AG08396 (cell line): ENCODE data around the gene CTXN1.

Experiments
- DNase-seq: peaks from one replicate; pipeline ENCODE4 v3.0.0; 2012; ENCODE audit warnings: low spot score, mixed read lengths

The CTXN1 gene

GRCh38 chr19:7900401-7900870, 25.5 kb downstream of the CTXN1 start:
- DNase-seq: no peak

- DNase-seq: no peak
These were observed 26.1 kb downstream of the CTXN1 start for GRCh38 chr19:7899751-7900378.

DNA sequence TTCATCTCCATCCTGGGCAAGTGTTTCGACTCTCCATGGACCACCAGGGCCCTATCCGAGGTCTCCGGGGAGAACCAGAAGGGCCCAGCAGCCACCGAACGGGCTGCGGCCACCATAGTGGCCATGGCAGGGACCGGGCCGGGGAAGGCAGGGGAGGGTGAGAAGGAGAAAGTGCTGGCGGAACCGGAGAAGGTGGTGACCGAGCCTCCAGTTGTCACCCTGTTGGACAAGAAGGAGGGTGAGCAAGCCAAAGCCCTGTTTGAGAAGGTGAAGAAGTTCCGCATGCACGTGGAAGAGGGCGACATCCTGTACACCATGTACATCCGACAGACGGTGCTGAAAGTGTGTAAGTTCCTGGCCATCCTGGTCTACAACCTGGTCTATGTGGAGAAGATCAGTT, 27.0 kb downstream of the CTXN1 start:
- no peak for DNase-seq

DNA sequence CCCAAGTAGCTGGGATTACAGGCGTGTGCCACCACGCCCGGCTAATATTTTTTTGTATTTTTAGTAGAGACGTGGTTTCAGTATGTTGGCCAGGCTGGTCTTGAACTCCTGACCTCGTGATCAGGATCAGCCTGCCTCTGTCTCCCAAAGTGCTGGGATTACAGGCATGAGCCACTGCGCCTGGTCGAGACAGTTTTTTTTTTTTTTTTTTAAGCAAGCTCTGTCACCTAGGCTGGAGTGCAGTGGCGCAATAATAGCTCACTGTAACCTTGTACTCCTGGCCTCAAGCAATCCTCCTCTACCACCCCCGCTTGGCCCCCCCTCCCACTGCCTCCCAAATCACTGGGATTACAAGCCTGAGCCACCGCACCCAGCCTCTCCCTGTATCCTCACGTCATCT, 28.6 kb downstream of the CTXN1 start:
- DNase-seq: no peak

DNA sequence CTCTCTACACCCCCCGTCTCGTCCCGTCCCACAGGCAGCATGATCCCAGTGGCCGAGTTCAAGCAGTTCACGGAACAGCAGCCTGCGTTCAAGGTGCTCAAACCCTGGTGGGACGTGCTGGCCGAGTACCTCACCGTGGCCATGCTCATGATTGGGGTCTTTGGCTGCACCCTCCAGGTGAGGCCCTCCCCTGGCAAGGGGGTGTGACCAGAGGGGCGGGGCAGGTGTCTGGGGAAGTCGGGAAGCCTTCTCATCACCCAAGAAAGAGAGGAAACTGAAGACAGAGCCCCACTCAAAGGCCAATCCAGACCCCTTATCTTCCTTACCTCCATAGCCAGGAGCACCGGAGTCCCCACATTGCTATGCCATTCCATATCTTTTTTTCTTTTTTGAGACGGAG, 30.4 kb downstream of the CTXN1 start:
- DNase-seq: no peak

DNA sequence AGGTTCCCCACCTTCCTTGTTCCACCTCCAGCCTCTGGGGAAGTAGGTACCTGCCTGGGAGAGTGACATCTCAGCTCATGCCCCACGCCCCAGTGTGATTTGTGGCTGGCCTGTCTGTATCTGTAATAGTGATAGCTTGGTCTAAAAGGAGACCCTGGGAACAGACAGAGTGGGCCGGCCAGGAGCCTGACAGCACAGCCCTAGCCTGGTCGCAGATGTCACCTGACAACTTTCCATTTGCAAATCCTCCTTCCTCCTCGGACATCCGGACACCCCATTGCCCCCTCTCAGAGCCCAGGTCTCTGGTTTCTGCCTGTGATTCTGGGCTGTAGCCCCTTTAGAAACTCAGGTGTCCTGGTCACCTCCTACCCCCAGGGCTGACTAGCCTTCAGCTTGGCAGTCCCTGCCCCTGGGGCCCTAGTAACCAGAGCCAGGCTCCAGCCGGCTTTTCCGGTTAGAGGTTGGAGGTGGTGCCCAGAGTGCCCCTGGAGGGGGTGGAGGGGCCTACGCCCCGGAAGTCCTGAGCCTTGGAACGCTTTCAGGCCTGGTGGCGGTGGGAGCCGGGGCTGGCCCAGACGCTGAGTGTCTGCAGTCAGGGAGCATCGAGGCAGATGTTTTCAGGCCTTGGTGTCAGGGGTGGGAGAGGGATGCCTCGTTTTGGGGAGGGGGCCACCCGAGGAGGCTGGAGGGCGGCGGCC, 31.2 kb downstream of the CTXN1 start:
- no peak for DNase-seq

- DNase-seq: peak; percentile 31
These were observed 32.4 kb downstream of the CTXN1 start for GRCh38 chr19:7893362-7894101.

- no peak for DNase-seq
These were observed 37.1 kb downstream of the CTXN1 start for GRCh38 chr19:7888826-7889217.

DNA sequence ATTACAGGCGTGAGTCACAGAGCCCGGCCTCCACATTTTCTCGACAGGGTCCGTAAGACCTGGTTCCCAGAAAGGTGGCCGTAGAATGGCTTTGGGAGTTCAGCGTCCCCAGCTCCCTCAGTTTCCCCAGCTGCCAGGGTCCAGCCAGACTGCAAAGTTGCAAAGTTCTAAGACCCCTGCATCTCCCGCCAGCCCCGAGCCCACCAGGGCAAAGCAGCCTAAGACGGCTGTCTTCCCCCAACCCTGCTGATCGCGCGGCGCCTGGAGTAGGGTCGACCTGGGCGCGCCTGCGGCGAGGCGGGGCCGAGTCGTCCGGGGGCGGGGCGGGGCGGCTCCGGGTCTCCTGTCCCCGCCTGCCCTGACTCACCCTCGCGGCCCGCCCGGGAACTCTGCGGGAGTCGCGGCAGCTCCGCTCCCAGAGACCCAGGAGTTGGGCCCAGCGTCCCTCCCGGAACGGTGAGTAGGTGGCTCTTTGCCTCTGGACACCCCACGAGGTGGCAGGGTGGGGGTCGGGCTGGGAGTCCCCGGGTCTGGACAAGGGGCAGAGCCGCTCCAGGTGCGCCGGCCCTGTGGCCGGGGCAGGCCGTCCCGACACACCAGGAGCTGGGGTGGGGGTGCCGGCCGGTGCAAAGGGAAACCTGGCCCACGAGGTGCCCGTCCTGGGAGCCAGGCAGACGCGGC, 37.6 kb downstream of the CTXN1 start, which contains the start of gene LRRC8E:
TSS of gene LRRC8E (plus strand) at position 366 of the 681 bp plus-strand sequence. CDS start 7,094 bp downstream, outside the sequence.
- peak; percentile 87 for DNase-seq

DNA sequence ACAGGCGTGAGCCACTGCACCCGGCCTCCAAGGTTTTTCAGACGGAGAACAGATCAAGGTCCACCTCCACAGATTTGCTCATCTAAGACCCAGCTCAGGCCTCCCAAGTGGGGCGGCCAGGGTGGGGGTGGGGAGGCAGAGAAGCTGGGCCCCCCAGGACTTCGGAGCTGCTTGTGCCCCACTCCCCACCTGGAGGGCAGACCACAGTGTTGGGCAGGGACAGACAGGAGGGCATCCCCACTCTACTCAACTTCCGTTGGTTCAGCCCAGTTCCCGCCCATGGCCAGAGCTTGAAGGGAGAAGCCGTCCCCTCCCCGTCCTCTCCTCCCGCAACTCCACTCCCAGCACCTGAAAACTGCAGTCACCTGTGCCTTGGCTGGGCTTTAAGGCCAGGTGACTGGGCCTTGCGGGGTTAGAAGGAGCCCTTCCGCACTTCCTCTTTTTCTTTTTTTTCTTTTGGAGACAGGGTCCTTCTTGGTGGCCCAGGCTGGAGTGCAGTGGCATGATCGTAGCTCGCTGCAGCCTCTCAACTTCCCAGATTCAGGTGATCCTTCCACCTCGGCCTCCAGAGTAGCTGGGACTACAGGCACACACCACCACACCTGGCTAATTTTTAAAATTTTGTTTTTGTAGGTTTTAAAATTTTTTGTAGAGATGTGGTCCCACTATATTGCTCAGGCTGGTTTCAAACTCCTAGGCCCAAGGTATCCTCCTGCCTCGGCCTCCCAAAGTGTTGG, 38.4 kb downstream of the CTXN1 start:
- DNase-seq: no peak

DNA sequence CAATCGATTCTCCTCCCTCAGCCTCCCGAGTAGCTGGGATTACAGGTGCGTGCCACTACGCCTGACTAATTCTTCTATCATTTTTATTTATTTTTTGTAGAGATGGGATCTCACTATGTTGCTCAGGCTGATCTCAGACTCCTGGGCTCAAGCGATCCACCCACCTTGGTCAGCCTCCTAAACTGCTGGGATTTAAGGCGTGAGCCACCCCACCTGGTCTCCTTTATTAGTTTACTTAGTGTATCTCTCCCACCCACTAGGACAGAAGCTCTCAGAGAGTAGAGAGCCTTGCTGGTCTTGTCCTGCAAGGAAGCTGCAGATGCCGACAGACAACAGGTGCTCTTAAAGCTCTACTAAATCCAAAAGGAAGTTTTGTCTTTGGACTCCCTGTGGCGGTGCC, 40.1 kb downstream of the CTXN1 start:
- no peak for DNase-seq

DNA sequence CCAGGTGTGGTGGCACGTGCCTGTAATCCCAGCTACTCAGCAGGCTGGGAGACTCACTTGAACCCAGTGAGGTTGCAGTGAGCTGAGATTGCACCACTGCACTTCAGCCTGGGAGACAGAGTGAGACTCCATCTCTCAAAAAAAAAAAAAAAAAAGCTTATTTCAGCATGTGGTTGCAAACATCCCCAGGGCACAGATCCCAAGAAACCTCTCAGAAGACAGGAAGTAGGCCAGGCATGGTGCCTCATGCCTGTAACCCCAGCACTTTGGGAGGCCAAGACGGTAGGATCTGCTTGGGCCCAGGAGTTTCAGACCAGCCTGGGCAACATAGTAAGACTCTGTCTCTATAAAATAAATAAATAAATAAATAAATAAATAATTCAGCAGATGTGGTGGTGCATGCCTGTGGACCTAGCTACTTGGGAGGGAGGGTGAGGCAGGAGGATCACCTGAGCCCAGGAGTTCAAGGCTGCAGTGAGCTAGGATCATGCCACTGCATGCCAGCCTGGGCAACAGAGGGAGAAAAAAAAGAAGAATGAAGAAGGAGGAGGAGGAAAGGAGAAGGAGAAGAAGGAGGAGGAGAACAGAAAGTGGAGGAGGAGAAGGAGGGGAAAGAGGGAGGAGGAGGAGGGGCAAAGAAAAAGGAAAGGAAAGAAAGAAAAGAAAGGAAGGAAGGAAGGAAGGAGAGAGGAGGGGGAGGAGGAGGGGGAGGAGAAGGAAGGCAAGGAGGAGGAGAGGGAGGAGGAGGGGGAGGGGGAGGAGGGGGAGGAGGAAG, 42.0 kb downstream of the CTXN1 start:
- DNase-seq: no peak

DNA sequence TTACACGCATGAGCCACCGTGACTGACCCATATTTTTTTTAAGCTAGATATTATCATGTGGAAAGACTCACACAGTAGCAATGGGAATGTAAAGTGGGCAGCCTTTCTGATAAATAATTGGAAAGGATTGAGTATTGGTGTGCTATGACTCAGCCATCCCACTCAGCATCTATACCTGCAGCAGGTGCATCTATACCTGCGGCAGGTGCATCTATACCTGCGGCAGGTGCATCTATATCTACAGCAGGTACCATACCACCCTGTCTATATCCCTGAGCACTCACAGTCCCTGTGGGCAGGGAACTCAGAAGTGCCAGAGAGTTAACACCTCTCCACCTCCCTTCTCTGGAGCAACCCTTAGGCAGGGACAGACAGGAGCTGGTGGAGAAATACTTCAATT, 42.8 kb downstream of the CTXN1 start:
- DNase-seq: no peak

DNA sequence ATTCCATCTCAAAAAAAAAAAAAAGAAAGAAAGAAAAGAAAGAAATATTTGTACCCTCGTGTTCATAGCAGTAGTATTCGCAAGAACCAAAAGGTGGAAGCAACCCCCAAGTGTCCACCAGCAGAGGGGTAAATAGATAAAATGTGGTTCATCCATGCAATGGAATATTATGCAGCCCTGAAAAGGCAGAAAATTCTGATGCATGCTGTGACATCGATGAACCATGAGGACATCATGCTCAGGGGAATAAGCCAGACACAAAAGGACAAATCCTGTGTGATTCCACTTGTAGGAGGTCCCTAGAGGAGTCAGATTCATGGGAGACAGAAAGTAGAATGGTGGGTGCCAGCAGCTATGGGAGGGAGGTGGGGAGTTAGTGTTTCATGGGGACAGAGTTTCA, 44.0 kb downstream of the CTXN1 start:
- no peak for DNase-seq

DNA sequence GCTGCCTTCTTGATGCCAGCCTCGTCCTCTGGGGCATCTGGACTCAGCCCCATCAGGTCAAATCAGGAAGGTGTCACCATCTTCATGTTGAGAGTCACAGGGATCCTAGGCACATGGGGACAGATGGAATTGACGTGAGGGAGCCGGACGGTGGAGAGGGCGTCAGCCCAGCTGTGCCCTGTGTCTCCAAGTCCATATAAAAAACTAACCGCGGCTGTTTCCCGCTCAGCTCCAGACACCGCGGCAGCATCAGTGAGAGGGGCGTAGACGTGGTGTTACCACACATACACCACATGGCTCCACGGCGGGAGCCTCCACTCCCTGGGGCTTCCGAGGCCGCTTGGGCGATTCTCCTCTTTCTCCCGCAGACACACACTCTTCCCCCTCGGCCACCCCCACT, 46.1 kb downstream of the CTXN1 start:
- no peak for DNase-seq

DNA sequence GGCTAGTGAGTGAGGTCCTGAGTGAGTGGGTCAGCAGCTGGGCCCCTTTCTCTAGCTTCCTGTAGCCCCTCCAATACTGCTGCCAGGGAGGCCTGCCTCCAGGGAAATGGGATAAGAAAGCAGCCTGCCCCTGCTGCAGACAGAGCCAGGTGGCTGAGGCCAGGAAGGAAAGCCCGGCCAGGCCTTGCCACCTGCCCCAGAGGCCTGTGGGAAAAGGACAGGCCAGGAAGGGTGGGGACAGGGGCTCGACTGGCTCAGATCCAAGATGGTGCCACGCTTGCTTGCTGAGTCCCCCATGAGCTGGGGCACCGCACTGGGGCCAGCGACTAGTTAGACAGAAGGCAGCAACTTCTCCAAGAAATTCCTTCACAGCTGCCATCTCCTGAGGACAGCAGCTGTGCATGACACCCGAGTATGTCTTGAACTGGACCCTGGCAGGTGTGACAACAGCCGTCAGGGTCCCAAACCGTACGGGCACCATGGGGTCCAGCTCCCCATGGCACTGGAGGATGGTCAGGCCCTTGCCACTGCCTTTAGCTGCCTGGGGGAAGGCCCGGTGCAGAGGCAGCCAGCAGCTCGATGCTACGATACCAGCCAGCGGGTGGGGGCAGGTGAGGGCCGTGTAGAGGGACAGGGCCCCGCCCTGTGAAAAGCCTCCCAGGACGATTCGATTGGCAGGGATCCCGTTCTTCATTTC, 46.7 kb downstream of the CTXN1 start:
- no peak for DNase-seq

GRCh38 chr19:7877249-7877836, 48.6 kb downstream of the CTXN1 start:
- no peak for DNase-seq

- DNase-seq: no peak
These were observed 51.0 kb downstream of the CTXN1 start for GRCh38 chr19:7874897-7875273.
